Measurements from ENCODE around the gene WFS1. TPM values are rescaled to one million over a fixed set of nuclear protein-coding genes. Genes with fewer than 3 reads are reported as not detected.

WFS1 gene
- total and polyA plus RNA-seq, 9 of the 15 experiments (the other 6 are each of a cell fraction or from before 2014, with no cell fraction given), result 0.01 to 0.29 (median 0.03) TPM; not detected in 5

GRCh38 chr4:6250984-6251295, 18.7 kb upstream of the WFS1 start:
- Histone ChIP-seq H3K4me3 (no peak overlapping the region), H4K20me1 (replicated peaks; ENCODE audit: control insufficient read depth, insufficient read depth, low read length) (peaks cover 4% of the 10 kb centered on the region; the same call in 1 of the 2 replicates), H3K9ac (ENCODE audit: insufficient read depth in 1 of 2, low read depth in 2 of 2, low read length in 2 of 2) (no peak overlapping the region), H3K27ac (ENCODE audit: extremely low read depth, low read depth, low read length) (no peak overlapping the region), H3K27me3 (ENCODE audit: control insufficient read depth in 2 of 2, insufficient read depth in 2 of 2, low read length in 2 of 2) (peaks cover 0 to 6% of the 10 kb centered on the region in 2 experiments; a peak in 1 of 5 replicates), H3K4me2 (ENCODE audit: insufficient read depth, low read length) (no peak overlapping the region), H3K9me3 (replicated peaks; ENCODE audit: control insufficient read depth, insufficient read depth, low read depth, low read length) (no peaks in the 10 kb centered on the region), H3K4me1 (replicated peaks in 1 of 2; ENCODE audit: control insufficient read depth in 2 of 2, insufficient read depth in 2 of 2, low read length in 2 of 2) (peaks cover 0 to under 1% of the 10 kb centered on the region in 2 experiments; a peak in 1 of 5 replicates), H3K79me2 (ENCODE audit: control insufficient read depth, insufficient read depth, low read length) (no peaks in the 10 kb centered on the region), H2AFZ (ENCODE audit: low read depth, low read length) (no peak overlapping the region), H3K9me1 (ENCODE audit: control insufficient read depth, insufficient read depth, low read length) (no peaks in the 10 kb centered on the region), H3K36me3 (ENCODE audit: control insufficient read depth, insufficient read depth, low read length) (no peaks in the 10 kb centered on the region)
- no TSS peak for BruUV-seq (replicated peaks)
- no peak for ATAC-seq
- in situ Hi-C loops (cut with MboI), result loop anchor here (5.0 kb wide), 1 partner anchor 76 kb away; no protein-coding TSS in a partner anchor
- no CpG with 5 or more reads among the region's 1 CpG for WGBS (ENCODE audit: insufficient coverage, low coverage, missing lambda C conversion rate)
- peak; percentile 1; the same call in 1 of the 2 replicates for TF ChIP-seq REST (IDR thresholded peaks at IDR 0.05; ENCODE audit: borderline replicate concordance)
- TF ChIP-seq REST (CRISPR knock-in tag; IDR thresholded peaks at IDR 0.05; ENCODE audit: low read depth), result no peak
- TF ChIP-seq ELF2 (CRISPR knock-in tag; IDR thresholded peaks at IDR 0.05), result no peak
- ChIA-PET CTCF (ENCODE audit: low intra/inter-chr PET ratio) (interaction anchor here (1.4 to 2.3 kb wide), 2 partner anchors 76 to 80 kb away, joined by 9 to 19 read pairs; no protein-coding TSS in a partner anchor), POLR2A (interaction anchor here (0.7 to 1.3 kb wide), 3 partner anchors 9 to 171 kb away, joined by 3 to 5 read pairs (median 4); no protein-coding TSS in a partner anchor)
- intact Hi-C loops (cut with micrococcal nuclease), result loop anchor here (1.0 to 10.0 kb wide), 4 partner anchors 76 to 294 kb away; no protein-coding TSS in a partner anchor
- no peak for DNase-seq (ENCODE audit: extremely low read depth in 1 of 4, low spot score in 3 of 4)
- FAIRE-seq, result no peak

All from K562 (cell line).